GM23338 (cell line): ENCODE measurements around the gene KISS1R. TPM values are rescaled to one million over a fixed set of nuclear protein-coding genes. Genes with fewer than 3 reads are reported as not detected.

Experiments used
- ETS1 ChIP-seq: IDR thresholded peaks from 2 replicates; pipeline ENCODE4 v1.6.1; 2016; ENCODE audit warnings: antibody characterized with exemption
- EZH2 ChIP-seq: fragments of 200-600 bp; sonication (generic); IDR thresholded peaks from one replicate; pipeline ENCODE4 v1.8.0; 2017; ENCODE audit warnings: antibody characterized with exemption, mild to moderate bottlenecking, low read depth; ENCODE audit not compliant: unreplicated experiment
- EZH2phosphoT487 ChIP-seq: fragments of 200-600 bp; sonication (generic); IDR thresholded peaks from one replicate; pipeline ENCODE4 v1.8.1; 2018; ENCODE audit warnings: antibody characterized with exemption; ENCODE audit not compliant: unreplicated experiment
- JUNB ChIP-seq: IDR thresholded peaks from one replicate; pipeline ENCODE4 v1.6.1; 2016; ENCODE audit warnings: antibody characterized with exemption; ENCODE audit not compliant: unreplicated experiment
- POLR2AphosphoS5 ChIP-seq: IDR thresholded peaks from 2 replicates; pipeline ENCODE4 v1.6.1; 2016; ENCODE audit warnings: antibody characterized with exemption, low read depth
- REST ChIP-seq: IDR thresholded peaks from one replicate; pipeline ENCODE4 v1.6.1; 2018; ENCODE audit warnings: antibody characterized with exemption; ENCODE audit not compliant: unreplicated experiment
- ZNF114 ChIP-seq: fragments of 250-450 bp; sonication (Bioruptor Pico); IDR thresholded peaks from 2 replicates; pipeline ENCODE4 v1.5.0; 2020; ENCODE audit warnings: mild to moderate bottlenecking, moderate library complexity
- polyA plus RNA-seq: library from polyadenylated mRNA; unstranded; fragments of >200 nt; fragmentation: Nextera tagmentation; extraction: Ambion mirVana; gene quantifications from 2 replicates; pipeline ENCODE4 v1.2.1, GENCODE V29; 2016
- total RNA-seq: library from RNA; depleted of rRNA; stranded (reverse); fragments of >200 nt; shearing (Covaris generic); gene quantifications from 2 replicates; pipeline ENCODE4 v1.2.3, GENCODE V29; 2014
- TF ChIP-seq, protein P1 (sequence below): fragments of 250-450 bp; sonication (Bioruptor Pico); IDR thresholded peaks from 2 replicates; pipeline ENCODE4 v1.5.0; 2020; ENCODE audit warnings: mild to moderate bottlenecking, moderate library complexity

KISS1R gene
- total and polyA plus RNA-seq, 2 experiments from 2014 or later: 0.78 to 4.0 TPM

GRCh38 chr19:947707-948539 is 30.8 kb downstream of the KISS1R start (continued):
- TF ChIP-seq, protein P1, sequence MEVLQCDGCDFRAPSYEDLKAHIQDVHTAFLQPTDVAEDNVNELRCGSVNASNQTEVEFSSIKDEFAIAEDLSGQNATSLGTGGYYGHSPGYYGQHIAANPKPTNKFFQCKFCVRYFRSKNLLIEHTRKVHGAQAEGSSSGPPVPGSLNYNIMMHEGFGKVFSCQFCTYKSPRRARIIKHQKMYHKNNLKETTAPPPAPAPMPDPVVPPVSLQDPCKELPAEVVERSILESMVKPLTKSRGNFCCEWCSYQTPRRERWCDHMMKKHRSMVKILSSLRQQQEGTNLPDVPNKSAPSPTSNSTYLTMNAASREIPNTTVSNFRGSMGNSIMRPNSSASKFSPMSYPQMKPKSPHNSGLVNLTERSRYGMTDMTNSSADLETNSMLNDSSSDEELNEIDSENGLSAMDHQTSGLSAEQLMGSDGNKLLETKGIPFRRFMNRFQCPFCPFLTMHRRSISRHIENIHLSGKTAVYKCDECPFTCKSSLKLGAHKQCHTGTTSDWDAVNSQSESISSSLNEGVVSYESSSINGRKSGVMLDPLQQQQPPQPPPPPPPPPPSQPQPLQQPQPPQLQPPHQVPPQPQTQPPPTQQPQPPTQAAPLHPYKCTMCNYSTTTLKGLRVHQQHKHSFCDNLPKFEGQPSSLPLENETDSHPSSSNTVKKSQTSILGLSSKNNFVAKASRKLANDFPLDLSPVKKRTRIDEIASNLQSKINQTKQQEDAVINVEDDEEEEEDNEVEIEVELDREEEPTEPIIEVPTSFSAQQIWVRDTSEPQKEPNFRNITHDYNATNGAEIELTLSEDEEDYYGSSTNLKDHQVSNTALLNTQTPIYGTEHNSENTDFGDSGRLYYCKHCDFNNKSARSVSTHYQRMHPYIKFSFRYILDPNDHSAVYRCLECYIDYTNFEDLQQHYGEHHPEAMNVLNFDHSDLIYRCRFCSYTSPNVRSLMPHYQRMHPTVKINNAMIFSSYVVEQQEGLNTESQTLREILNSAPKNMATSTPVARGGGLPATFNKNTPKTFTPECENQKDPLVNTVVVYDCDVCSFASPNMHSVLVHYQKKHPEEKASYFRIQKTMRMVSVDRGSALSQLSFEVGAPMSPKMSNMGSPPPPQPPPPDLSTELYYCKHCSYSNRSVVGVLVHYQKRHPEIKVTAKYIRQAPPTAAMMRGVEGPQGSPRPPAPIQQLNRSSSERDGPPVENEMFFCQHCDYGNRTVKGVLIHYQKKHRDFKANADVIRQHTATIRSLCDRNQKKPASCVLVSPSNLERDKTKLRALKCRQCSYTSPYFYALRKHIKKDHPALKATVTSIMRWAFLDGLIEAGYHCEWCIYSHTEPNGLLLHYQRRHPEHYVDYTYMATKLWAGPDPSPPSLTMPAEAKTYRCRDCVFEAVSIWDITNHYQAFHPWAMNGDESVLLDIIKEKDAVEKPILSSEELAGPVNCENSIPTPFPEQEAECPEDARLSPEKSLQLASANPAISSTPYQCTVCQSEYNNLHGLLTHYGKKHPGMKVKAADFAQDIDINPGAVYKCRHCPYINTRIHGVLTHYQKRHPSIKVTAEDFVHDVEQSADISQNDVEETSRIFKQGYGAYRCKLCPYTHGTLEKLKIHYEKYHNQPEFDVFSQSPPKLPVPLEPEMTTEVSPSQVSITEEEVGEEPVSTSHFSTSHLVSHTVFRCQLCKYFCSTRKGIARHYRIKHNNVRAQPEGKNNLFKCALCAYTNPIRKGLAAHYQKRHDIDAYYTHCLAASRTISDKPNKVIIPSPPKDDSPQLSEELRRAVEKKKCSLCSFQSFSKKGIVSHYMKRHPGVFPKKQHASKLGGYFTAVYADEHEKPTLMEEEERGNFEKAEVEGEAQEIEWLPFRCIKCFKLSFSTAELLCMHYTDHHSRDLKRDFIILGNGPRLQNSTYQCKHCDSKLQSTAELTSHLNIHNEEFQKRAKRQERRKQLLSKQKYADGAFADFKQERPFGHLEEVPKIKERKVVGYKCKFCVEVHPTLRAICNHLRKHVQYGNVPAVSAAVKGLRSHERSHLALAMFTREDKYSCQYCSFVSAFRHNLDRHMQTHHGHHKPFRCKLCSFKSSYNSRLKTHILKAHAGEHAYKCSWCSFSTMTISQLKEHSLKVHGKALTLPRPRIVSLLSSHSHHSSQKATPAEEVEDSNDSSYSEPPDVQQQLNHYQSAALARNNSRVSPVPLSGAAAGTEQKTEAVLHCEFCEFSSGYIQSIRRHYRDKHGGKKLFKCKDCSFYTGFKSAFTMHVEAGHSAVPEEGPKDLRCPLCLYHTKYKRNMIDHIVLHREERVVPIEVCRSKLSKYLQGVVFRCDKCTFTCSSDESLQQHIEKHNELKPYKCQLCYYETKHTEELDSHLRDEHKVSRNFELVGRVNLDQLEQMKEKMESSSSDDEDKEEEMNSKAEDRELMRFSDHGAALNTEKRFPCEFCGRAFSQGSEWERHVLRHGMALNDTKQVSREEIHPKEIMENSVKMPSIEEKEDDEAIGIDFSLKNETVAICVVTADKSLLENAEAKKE (CRISPR knock-in tag): no peak
- TF ChIP-seq EZH2phosphoT487 (no peak), REST (no peak), ZNF114 (CRISPR knock-in tag) (no peak), ETS1 (no peak), POLR2AphosphoS5 (no peak), JUNB (no peak), EZH2 (no peak)
